Measurements from ENCODE around the gene SACS.

SACS gene

GRCh38 chr13:23434491-23434890 is 989 bp upstream of the SACS start:
- DNase-seq (no peak), ATAC-seq (ENCODE audit: insufficient read depth, low read depth) (no peak)
- H3K27me3 ChIP-seq (ENCODE audit: insufficient read depth, low read length, poor library complexity), result peaks cover 5% of the 10 kb centered on the region
- TF ChIP-seq, protein P1, sequence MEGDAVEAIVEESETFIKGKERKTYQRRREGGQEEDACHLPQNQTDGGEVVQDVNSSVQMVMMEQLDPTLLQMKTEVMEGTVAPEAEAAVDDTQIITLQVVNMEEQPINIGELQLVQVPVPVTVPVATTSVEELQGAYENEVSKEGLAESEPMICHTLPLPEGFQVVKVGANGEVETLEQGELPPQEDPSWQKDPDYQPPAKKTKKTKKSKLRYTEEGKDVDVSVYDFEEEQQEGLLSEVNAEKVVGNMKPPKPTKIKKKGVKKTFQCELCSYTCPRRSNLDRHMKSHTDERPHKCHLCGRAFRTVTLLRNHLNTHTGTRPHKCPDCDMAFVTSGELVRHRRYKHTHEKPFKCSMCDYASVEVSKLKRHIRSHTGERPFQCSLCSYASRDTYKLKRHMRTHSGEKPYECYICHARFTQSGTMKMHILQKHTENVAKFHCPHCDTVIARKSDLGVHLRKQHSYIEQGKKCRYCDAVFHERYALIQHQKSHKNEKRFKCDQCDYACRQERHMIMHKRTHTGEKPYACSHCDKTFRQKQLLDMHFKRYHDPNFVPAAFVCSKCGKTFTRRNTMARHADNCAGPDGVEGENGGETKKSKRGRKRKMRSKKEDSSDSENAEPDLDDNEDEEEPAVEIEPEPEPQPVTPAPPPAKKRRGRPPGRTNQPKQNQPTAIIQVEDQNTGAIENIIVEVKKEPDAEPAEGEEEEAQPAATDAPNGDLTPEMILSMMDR (IDR thresholded peaks at IDR 0.05; ENCODE audit: borderline replicate concordance, extremely low read depth, low read length, poor library complexity, severe bottlenecking), result no peak
- no peak for TF ChIP-seq EZH2 (IDR thresholded peaks at IDR 0.05; ENCODE audit: borderline replicate concordance, low read depth, low read length, severe bottlenecking)
- H3K4me2 ChIP-seq (ENCODE audit: insufficient read depth, low read length), result no peak overlapping the region
- no peaks in the 10 kb centered on the region for H3K79me2 ChIP-seq (ENCODE audit: insufficient read depth, low read length)
- no peaks in the 10 kb centered on the region for H3K9me3 ChIP-seq (ENCODE audit: insufficient read depth, low read length, severe bottlenecking)
- H3K36me3 ChIP-seq (ENCODE audit: insufficient read depth, low read length), result no peaks in the 10 kb centered on the region
- no peaks in the 10 kb centered on the region for H3K4me1 ChIP-seq (ENCODE audit: insufficient read depth, low read length)
- H3K4me3 ChIP-seq (ENCODE audit: low read depth in 1 of 2, low read length in 2 of 2), result no peak overlapping the region
- no peaks in the 10 kb centered on the region for H4K20me1 ChIP-seq (ENCODE audit: insufficient read depth, low read length)
- no peak overlapping the region for H3K9ac ChIP-seq (ENCODE audit: low read depth, low read length)
- H2AFZ ChIP-seq (ENCODE audit: low read depth, low read length), result no peak overlapping the region
- H3K27ac ChIP-seq (ENCODE audit: low read length), result no peak overlapping the region

DNA sequence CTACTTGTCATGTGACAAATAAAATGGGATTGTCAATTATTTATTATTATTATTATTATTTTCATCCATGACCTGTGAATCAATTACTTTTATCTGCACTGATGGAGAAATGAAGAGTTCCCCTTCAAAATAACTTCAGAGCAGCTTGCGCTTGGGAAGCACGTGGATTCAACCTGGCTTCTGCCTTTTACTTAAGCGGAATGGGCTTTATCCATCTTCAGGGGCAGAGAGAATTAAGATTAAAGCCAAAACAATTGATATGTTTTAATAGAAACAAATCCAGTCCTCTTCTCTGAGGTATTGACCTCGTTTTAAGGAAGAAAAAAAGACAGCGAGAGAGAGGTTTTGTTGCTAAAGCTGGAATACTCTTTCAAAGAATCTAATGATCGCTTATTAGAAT is 876 bp downstream of the SACS start:
- Histone ChIP-seq H3K9ac (ENCODE audit: low read depth, low read length) (no peak overlapping the region), H3K36me3 (ENCODE audit: insufficient read depth, low read length) (no peaks in the 10 kb centered on the region), H3K9me3 (ENCODE audit: insufficient read depth, low read length, severe bottlenecking) (no peaks in the 10 kb centered on the region), H3K4me2 (ENCODE audit: insufficient read depth, low read length) (no peak overlapping the region), H3K4me3 (ENCODE audit: low read depth in 1 of 2, low read length in 2 of 2) (no peak overlapping the region), H3K27ac (ENCODE audit: low read length) (no peak overlapping the region), H3K79me2 (ENCODE audit: insufficient read depth, low read length) (no peaks in the 10 kb centered on the region), H3K4me1 (ENCODE audit: insufficient read depth, low read length) (no peaks in the 10 kb centered on the region), H4K20me1 (ENCODE audit: insufficient read depth, low read length) (no peaks in the 10 kb centered on the region), H3K27me3 (ENCODE audit: insufficient read depth, low read length, poor library complexity) (peaks cover 5% of the 10 kb centered on the region), H2AFZ (ENCODE audit: low read depth, low read length) (no peak overlapping the region)
- ATAC-seq (ENCODE audit: insufficient read depth, low read depth), result no peak
- DNase-seq, result no peak
- TF ChIP-seq, protein P1 (IDR thresholded peaks at IDR 0.05; ENCODE audit: borderline replicate concordance, extremely low read depth, low read length, poor library complexity, severe bottlenecking), result no peak
- no peak for TF ChIP-seq EZH2 (IDR thresholded peaks at IDR 0.05; ENCODE audit: borderline replicate concordance, low read depth, low read length, severe bottlenecking)

- Histone ChIP-seq H3K9me3 (ENCODE audit: insufficient read depth, low read length, severe bottlenecking) (no peaks in the 10 kb centered on the region), H3K27ac (ENCODE audit: low read length) (no peak overlapping the region), H2AFZ (ENCODE audit: low read depth, low read length) (no peak overlapping the region), H3K27me3 (ENCODE audit: insufficient read depth, low read length, poor library complexity) (peaks cover 5% of the 10 kb centered on the region), H3K4me3 (ENCODE audit: low read depth in 1 of 2, low read length in 2 of 2) (no peak overlapping the region), H3K9ac (ENCODE audit: low read depth, low read length) (no peak overlapping the region), H3K4me1 (ENCODE audit: insufficient read depth, low read length) (no peaks in the 10 kb centered on the region), H4K20me1 (ENCODE audit: insufficient read depth, low read length) (no peaks in the 10 kb centered on the region), H3K36me3 (ENCODE audit: insufficient read depth, low read length) (no peaks in the 10 kb centered on the region), H3K79me2 (ENCODE audit: insufficient read depth, low read length) (no peaks in the 10 kb centered on the region), H3K4me2 (ENCODE audit: insufficient read depth, low read length) (no peak overlapping the region)
- DNase-seq (no peak), ATAC-seq (ENCODE audit: insufficient read depth, low read depth) (no peak)
- no peak for TF ChIP-seq EZH2 (IDR thresholded peaks at IDR 0.05; ENCODE audit: borderline replicate concordance, low read depth, low read length, severe bottlenecking)
- TF ChIP-seq, protein P1 (IDR thresholded peaks at IDR 0.05; ENCODE audit: borderline replicate concordance, extremely low read depth, low read length, poor library complexity, severe bottlenecking), result no peak
Observed at GRCh38 chr13:23430664-23431063, 2.8 kb downstream of the SACS start.
